Lower leg skin (tissue), 3 donors: ENCODE data around the gene MED17.

Experiments used
- POLR2A ChIP-seq, 2 donors: fragments of 450-650 bp; IDR thresholded peaks; one replicate each; pipeline ENCODE4 v1.6.1; 2016 to 2017; ENCODE audit warnings: antibody characterized with exemption in 2 of 2, mild to moderate bottlenecking in 1 of 2, moderate library complexity in 1 of 2
- TF ChIP-seq, protein P1 (sequence below), 3 donors: fragments of 450-650 bp; IDR thresholded peaks; one replicate each; pipeline ENCODE4 v1.5.1; 2016; ENCODE audit warnings: antibody characterized with exemption in 3 of 3, mild to moderate bottlenecking in 3 of 3, moderate library complexity in 2 of 3

- TF ChIP-seq, protein P1, sequence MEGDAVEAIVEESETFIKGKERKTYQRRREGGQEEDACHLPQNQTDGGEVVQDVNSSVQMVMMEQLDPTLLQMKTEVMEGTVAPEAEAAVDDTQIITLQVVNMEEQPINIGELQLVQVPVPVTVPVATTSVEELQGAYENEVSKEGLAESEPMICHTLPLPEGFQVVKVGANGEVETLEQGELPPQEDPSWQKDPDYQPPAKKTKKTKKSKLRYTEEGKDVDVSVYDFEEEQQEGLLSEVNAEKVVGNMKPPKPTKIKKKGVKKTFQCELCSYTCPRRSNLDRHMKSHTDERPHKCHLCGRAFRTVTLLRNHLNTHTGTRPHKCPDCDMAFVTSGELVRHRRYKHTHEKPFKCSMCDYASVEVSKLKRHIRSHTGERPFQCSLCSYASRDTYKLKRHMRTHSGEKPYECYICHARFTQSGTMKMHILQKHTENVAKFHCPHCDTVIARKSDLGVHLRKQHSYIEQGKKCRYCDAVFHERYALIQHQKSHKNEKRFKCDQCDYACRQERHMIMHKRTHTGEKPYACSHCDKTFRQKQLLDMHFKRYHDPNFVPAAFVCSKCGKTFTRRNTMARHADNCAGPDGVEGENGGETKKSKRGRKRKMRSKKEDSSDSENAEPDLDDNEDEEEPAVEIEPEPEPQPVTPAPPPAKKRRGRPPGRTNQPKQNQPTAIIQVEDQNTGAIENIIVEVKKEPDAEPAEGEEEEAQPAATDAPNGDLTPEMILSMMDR (IDR thresholded peaks at IDR 0.05): no peak
- TF ChIP-seq POLR2A (IDR thresholded peaks at IDR 0.05): no peak
These were observed 18.5 kb upstream of the MED17 start for GRCh38 chr11:93765551-93765950.
